Mesenchymal stem cell (in vitro differentiated cells and primary cell): ENCODE results near the gene IMMP2L.

Experiments
- DNase-seq: peaks from one replicate; pipeline ENCODE4 v3.0.0-alpha.2; 2013
- H2AFZ ChIP-seq: one replicate; pipeline ENCODE4 v1.6.1; 2013; ENCODE audit warnings: low read depth, mild to moderate bottlenecking, control low read depth, inconsistent platforms, low read length, moderate library complexity
- H2AK5ac ChIP-seq: 2 replicates; pipeline ENCODE4 v1.6.1; 2013; ENCODE audit warnings: low read length, moderate library complexity, mild to moderate bottlenecking, inconsistent platforms; ENCODE audit not compliant: severe bottlenecking
- H2BK120ac ChIP-seq: one replicate; pipeline ENCODE4 v1.6.1; 2013; ENCODE audit warnings: low read depth, mild to moderate bottlenecking, inconsistent platforms, low read length, moderate library complexity
- H2BK12ac ChIP-seq, 2 experiments: one replicate each; pipeline ENCODE4 v1.6.1; 2013; ENCODE audit warnings: inconsistent platforms in 2 of 2, low read length in 2 of 2, mild to moderate bottlenecking in 2 of 2, moderate library complexity in 2 of 2, control low read depth in 1 of 2
- H2BK15ac ChIP-seq: one replicate; pipeline ENCODE4 v1.6.1; 2013; ENCODE audit warnings: mild to moderate bottlenecking, low read depth, inconsistent platforms; ENCODE audit not compliant: poor library complexity, severe bottlenecking
- H2BK5ac ChIP-seq: 2 replicates; pipeline ENCODE4 v1.6.1; 2013; ENCODE audit warnings: low read depth, mild to moderate bottlenecking, low read length, control low read depth, inconsistent platforms; ENCODE audit not compliant: poor library complexity, severe bottlenecking
- H3K14ac ChIP-seq, 2 experiments: one replicate each; pipeline ENCODE4 v1.6.1; 2013; ENCODE audit warnings: inconsistent platforms in 2 of 2, low read length in 2 of 2, control low read depth in 1 of 2, mild to moderate bottlenecking in 1 of 2, moderate library complexity in 1 of 2
- H3K18ac ChIP-seq, 2 experiments: one replicate each; pipeline ENCODE4 v1.6.1; 2013; ENCODE audit warnings: inconsistent platforms in 2 of 2, low read length in 2 of 2, control low read depth in 1 of 2, low read depth in 1 of 2, mild to moderate bottlenecking in 1 of 2
- H3K23ac ChIP-seq, 2 experiments: one replicate each; pipeline ENCODE4 v1.6.1; 2013; ENCODE audit warnings: inconsistent platforms in 2 of 2, low read length in 2 of 2, mild to moderate bottlenecking in 2 of 2, moderate library complexity in 2 of 2, control low read depth in 1 of 2
- H3K27ac ChIP-seq: 2 replicates; pipeline ENCODE4 v1.5.1; 2013; ENCODE audit warnings: mild to moderate bottlenecking, moderate library complexity, low read length, control low read depth, inconsistent platforms; ENCODE audit not compliant: poor library complexity, severe bottlenecking
- H3K27me3 ChIP-seq, 2 experiments: 2 replicates each; pipeline versions ENCODE4 v1.6.1 to v1.7.0; 2013; ENCODE audit warnings: low read length in 2 of 2, mild to moderate bottlenecking in 2 of 2, moderate library complexity in 2 of 2, control low read depth in 1 of 2, inconsistent platforms in 1 of 2; ENCODE audit not compliant: control insufficient read depth in 1 of 2, insufficient read depth in 1 of 2
- H3K36me3 ChIP-seq, 2 experiments: 2 replicates each; pipeline versions ENCODE4 v1.6.1 to v1.7.0; 2013; ENCODE audit warnings: low read length in 2 of 2, control low read depth in 1 of 2, inconsistent platforms in 1 of 2, low read depth in 1 of 2, mild to moderate bottlenecking in 1 of 2; ENCODE audit not compliant: insufficient read depth in 2 of 2, control insufficient read depth in 1 of 2
- H3K4ac ChIP-seq, 2 experiments: one replicate each; pipeline ENCODE4 v1.6.1; 2013; ENCODE audit warnings: inconsistent platforms in 2 of 2, low read length in 2 of 2, mild to moderate bottlenecking in 2 of 2, moderate library complexity in 2 of 2, control low read depth in 1 of 2, low read depth in 1 of 2
- H3K4me1 ChIP-seq: 2 replicates; pipeline ENCODE4 v1.6.1; 2013; ENCODE audit warnings: low read depth, low read length, control low read depth; ENCODE audit not compliant: control insufficient read depth, insufficient read depth
- H3K4me2 ChIP-seq: 2 replicates; pipeline ENCODE4 v1.6.1; 2013; ENCODE audit warnings: low read length, mild to moderate bottlenecking, inconsistent platforms; ENCODE audit not compliant: poor library complexity, severe bottlenecking
- H3K4me3 ChIP-seq, 2 experiments: 2 replicates each; pipeline versions ENCODE4 v1.5.1 to v1.7.0; 2013; ENCODE audit warnings: low read length in 2 of 2, mild to moderate bottlenecking in 2 of 2, control low read depth in 1 of 2, low read depth in 1 of 2; ENCODE audit not compliant: insufficient read depth in 1 of 2
- H3K79me1 ChIP-seq: replicated peaks from 2 replicates; pipeline ENCODE4 v1.6.1; 2013; ENCODE audit warnings: mild to moderate bottlenecking, control low read depth, low read length, inconsistent platforms; ENCODE audit not compliant: poor library complexity, severe bottlenecking
- H3K9ac ChIP-seq: 2 replicates; pipeline ENCODE4 v1.7.0; 2013; ENCODE audit warnings: mild to moderate bottlenecking, low read length, moderate library complexity
- H3K9me3 ChIP-seq: 2 replicates; pipeline ENCODE4 v1.7.0; 2013; ENCODE audit warnings: mild to moderate bottlenecking, low read length; ENCODE audit not compliant: control insufficient read depth
- H4K8ac ChIP-seq: one replicate; pipeline ENCODE4 v1.6.1; 2013; ENCODE audit warnings: inconsistent platforms, mild to moderate bottlenecking, low read length, moderate library complexity
- H4K91ac ChIP-seq: one replicate; pipeline ENCODE4 v1.6.1; 2013; ENCODE audit warnings: mild to moderate bottlenecking, low read length, inconsistent platforms
- WGBS: methylation state at CpG from one replicate; pipeline ENCODE4 v1.1.7; 2013; ENCODE audit warnings: mixed read lengths; 5-methylcytosine and 5-hydroxymethylcytosine counted together

Gene IMMP2L

DNA sequence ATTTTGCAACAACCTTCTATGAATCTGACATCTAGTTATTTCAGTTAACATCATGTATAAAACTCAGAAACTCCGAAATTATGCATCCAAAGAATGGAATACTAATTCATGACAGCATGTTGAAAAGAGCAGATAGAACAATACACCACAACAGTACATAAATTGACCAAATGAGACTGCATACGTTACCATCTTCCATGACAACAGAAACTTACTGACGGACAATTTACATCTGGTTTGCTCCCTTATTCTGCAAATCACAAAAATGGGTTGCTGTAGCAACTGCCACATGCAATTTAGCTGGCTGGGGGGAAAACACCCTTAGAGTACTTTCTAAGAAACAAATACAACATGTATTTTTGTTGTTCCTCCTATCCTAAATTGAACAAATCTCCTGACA, 457.0 kb downstream of the IMMP2L start:
- H2AFZ ChIP-seq = no peak overlapping the region
- H2AK5ac ChIP-seq = no peak overlapping the region
- H3K9ac ChIP-seq = no peak overlapping the region
- no peak overlapping the region for H2BK15ac ChIP-seq
- no peaks in the 10 kb centered on the region for H3K27me3 ChIP-seq
- no peak overlapping the region for H3K4me2 ChIP-seq
- H3K4ac ChIP-seq = no peak overlapping the region
- H2BK12ac ChIP-seq = no peak overlapping the region
- no peak for DNase-seq
- no peak overlapping the region for H4K91ac ChIP-seq
- no peaks in the 10 kb centered on the region for H3K79me1 ChIP-seq
- no peaks in the 10 kb centered on the region for H3K36me3 ChIP-seq
- H3K14ac ChIP-seq = no peak overlapping the region
- H3K4me3 ChIP-seq = no peak overlapping the region
- H4K8ac ChIP-seq = no peak overlapping the region
- H3K4me1 ChIP-seq = no peaks in the 10 kb centered on the region
- H3K27ac ChIP-seq = no peak overlapping the region
- WGBS = 95% methylated on average over 3 of the region's 3 CpGs
- no peak overlapping the region for H2BK5ac ChIP-seq
- H3K23ac ChIP-seq = no peak overlapping the region
- H3K9me3 ChIP-seq = no peaks in the 10 kb centered on the region
- no peak overlapping the region for H2BK120ac ChIP-seq
- H3K18ac ChIP-seq = no peak overlapping the region

- H2BK15ac ChIP-seq = no peak overlapping the region
- no peaks in the 10 kb centered on the region for H3K4me1 ChIP-seq
- no peak overlapping the region for H3K4ac ChIP-seq
- H3K36me3 ChIP-seq = no peaks in the 10 kb centered on the region
- H3K27ac ChIP-seq = no peak overlapping the region
- H3K9me3 ChIP-seq = no peaks in the 10 kb centered on the region
- H3K4me2 ChIP-seq = no peak overlapping the region
- no peaks in the 10 kb centered on the region for H3K27me3 ChIP-seq
- no peak overlapping the region for H3K18ac ChIP-seq
- H3K4me3 ChIP-seq = no peak overlapping the region
- no peak overlapping the region for H2BK5ac ChIP-seq
- DNase-seq = no peak
- H3K14ac ChIP-seq = no peak overlapping the region
- H4K91ac ChIP-seq = no peak overlapping the region
- H2BK12ac ChIP-seq = no peak overlapping the region
- H2AK5ac ChIP-seq = no peak overlapping the region
- no peak overlapping the region for H3K23ac ChIP-seq
- H3K79me1 ChIP-seq = no peaks in the 10 kb centered on the region
- no peak overlapping the region for H4K8ac ChIP-seq
- 85% methylated on average over 2 of the region's 3 CpGs for WGBS
- no peak overlapping the region for H2BK120ac ChIP-seq
- no peak overlapping the region for H3K9ac ChIP-seq
- no peak overlapping the region for H2AFZ ChIP-seq
These were observed 457.6 kb downstream of the IMMP2L start for GRCh38 chr7:111104710-111105109.

GRCh38 chr7:111103678-111104274, 458.5 kb downstream of the IMMP2L start:
- no peaks in the 10 kb centered on the region for H3K36me3 ChIP-seq
- H2BK5ac ChIP-seq = no peak overlapping the region
- no peak overlapping the region for H3K4me3 ChIP-seq
- H3K9ac ChIP-seq = no peak overlapping the region
- no peaks in the 10 kb centered on the region for H3K79me1 ChIP-seq
- H3K27me3 ChIP-seq = no peaks in the 10 kb centered on the region
- H3K27ac ChIP-seq = no peak overlapping the region
- no peaks in the 10 kb centered on the region for H3K9me3 ChIP-seq
- no peak overlapping the region for H2AK5ac ChIP-seq
- H3K14ac ChIP-seq = no peak overlapping the region
- 86% methylated on average over 3 of the region's 4 CpGs for WGBS
- H3K4me2 ChIP-seq = no peak overlapping the region
- no peak overlapping the region for H2AFZ ChIP-seq
- no peak overlapping the region for H3K4ac ChIP-seq
- H4K91ac ChIP-seq = no peak overlapping the region
- DNase-seq = no peak
- no peak overlapping the region for H2BK15ac ChIP-seq
- H3K18ac ChIP-seq = no peak overlapping the region
- H2BK12ac ChIP-seq = no peak overlapping the region
- H3K4me1 ChIP-seq = no peaks in the 10 kb centered on the region
- H3K23ac ChIP-seq = no peak overlapping the region
- H2BK120ac ChIP-seq = no peak overlapping the region
- H4K8ac ChIP-seq = no peak overlapping the region

DNA sequence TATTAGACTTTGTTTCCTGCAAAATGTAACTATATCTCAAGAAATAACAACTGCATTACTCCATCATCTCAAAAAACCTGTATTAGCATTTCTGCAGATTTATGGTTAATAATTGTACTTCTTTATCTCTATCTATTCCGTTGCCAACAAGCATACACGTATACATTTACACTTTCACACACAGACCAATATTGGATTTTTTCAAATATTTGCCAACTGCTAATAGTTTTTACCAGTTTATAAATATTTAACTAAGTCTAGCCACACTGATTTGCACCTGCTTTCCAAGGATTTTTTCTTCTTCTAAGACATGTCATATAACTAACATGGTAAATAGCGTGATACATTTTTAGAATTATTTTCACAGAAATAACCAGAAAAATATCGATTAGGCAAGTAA, 459.2 kb downstream of the IMMP2L start:
- H3K79me1 ChIP-seq = no peaks in the 10 kb centered on the region
- H3K18ac ChIP-seq = no peak overlapping the region
- no peak overlapping the region for H4K91ac ChIP-seq
- H3K4me2 ChIP-seq = no peak overlapping the region
- H3K27me3 ChIP-seq = no peaks in the 10 kb centered on the region
- DNase-seq = no peak
- no peak overlapping the region for H2AFZ ChIP-seq
- H3K9me3 ChIP-seq = no peaks in the 10 kb centered on the region
- H2BK5ac ChIP-seq = no peak overlapping the region
- H2BK15ac ChIP-seq = no peak overlapping the region
- H3K4me1 ChIP-seq = no peaks in the 10 kb centered on the region
- H3K36me3 ChIP-seq = no peaks in the 10 kb centered on the region
- no peak overlapping the region for H2BK120ac ChIP-seq
- no peak overlapping the region for H2BK12ac ChIP-seq
- no peak overlapping the region for H3K9ac ChIP-seq
- WGBS = 100% methylated on average over 2 of the region's 4 CpGs
- no peak overlapping the region for H3K4me3 ChIP-seq
- no peak overlapping the region for H2AK5ac ChIP-seq
- no peak overlapping the region for H4K8ac ChIP-seq
- no peak overlapping the region for H3K27ac ChIP-seq
- no peak overlapping the region for H3K4ac ChIP-seq
- H3K23ac ChIP-seq = no peak overlapping the region
- H3K14ac ChIP-seq = no peak overlapping the region
